SJSA1 (cell line): Measurements from ENCODE around the gene CDRT4. TPM values are rescaled to one million over a fixed set of nuclear protein-coding genes. Genes with fewer than 3 reads are reported as not detected.
A peak's percentile ranks its signal among the peaks of the same experiment; 100 is the strongest.

Source experiments
- DNase-seq, 2 experiments: peaks; one replicate each; pipeline ENCODE4 v3.0.0-alpha.2; 2015 to 2020; ENCODE audit warnings: low spot score in 2 of 2, low read depth in 1 of 2
- H3K27ac ChIP-seq: fragments of 250-450 bp; sonication (Bioruptor Pico); 2 replicates; pipeline ENCODE4 v1.5.1; 2020; ENCODE audit warnings: mild to moderate bottlenecking, moderate library complexity
- H3K27me3 ChIP-seq: fragments of 250-450 bp; sonication (Bioruptor Pico); replicated peaks from 2 replicates; pipeline ENCODE4 v1.5.1; 2020; ENCODE audit warnings: mild to moderate bottlenecking, moderate library complexity
- H3K36me3 ChIP-seq: fragments of 250-450 bp; sonication (Bioruptor Pico); 2 replicates; pipeline ENCODE4 v1.5.1; 2020; ENCODE audit warnings: mild to moderate bottlenecking
- H3K4me1 ChIP-seq: fragments of 250-450 bp; sonication (Bioruptor Pico); replicated peaks from 2 replicates; pipeline ENCODE4 v1.6.1; 2021; ENCODE audit warnings: mild to moderate bottlenecking
- H3K4me3 ChIP-seq: fragments of 250-450 bp; sonication (Bioruptor Pico); 2 replicates; pipeline ENCODE4 v1.5.1; 2020; ENCODE audit warnings: mild to moderate bottlenecking
- H3K9me3 ChIP-seq: fragments of 250-450 bp; sonication (Bioruptor Pico); replicated peaks from 2 replicates; pipeline ENCODE4 v1.5.1; 2020; ENCODE audit warnings: mild to moderate bottlenecking
- total RNA-seq: library from RNA; depleted of rRNA; stranded (reverse); fragments of >200 nt; shearing (Covaris generic); gene quantifications from 2 replicates; pipeline ENCODE4 v1.2.3, GENCODE V29; 2014

CDRT4 gene
- total RNA-seq, 1 experiment from 2014 or later: 0.24 TPM

DNA sequence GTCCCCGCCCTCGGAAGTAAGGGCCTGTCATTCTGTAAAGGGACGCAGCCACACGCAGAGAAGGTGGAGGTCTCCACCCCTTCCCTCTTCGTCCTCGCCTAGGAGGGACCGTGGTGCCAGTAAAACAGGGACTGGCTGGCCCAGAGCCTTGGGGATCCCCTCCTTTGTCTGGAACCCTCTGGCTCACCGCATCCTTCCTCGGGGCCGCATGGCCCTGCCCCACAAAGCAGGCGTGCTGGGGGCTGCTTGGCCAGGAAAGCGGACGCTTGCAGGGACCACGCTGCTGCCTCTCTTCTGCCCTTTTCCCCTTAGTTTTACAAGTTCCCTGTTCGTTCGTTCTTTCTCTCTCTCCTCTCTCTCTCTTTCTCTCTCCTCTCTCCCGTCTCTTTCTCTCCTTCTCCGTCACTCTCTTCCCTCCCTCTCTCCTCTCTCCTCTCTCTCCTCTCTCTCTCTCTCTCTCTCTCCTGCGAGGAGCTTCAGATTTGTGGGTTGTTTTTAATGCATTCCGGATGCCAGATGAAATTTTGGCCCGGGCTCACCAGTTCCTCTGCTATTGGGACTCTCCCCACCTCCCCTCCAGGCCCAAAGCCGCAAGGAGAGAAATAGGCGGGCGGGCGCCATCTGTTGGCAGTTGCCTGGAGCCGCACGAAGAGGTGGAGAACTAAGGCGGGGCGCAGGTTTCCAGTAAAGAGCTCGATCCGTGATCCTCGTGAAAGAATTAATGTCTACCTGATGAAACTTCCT is 35.1 kb upstream of the CDRT4 start:
- H3K36me3 ChIP-seq: peaks cover 5% of the 10 kb centered on the region; the same call in 1 of the 2 replicates
- no peaks in the 10 kb centered on the region for H3K9me3 ChIP-seq
- no peak overlapping the region for H3K4me3 ChIP-seq
- peak overlapping the region; percentile 1; the same call in 1 of the 2 replicates for H3K27ac ChIP-seq
- H3K4me1 ChIP-seq: peaks cover 10% of the 10 kb centered on the region
- no peaks in the 10 kb centered on the region for H3K27me3 ChIP-seq
- DNase-seq: peak; percentile 84 to 91

DNA sequence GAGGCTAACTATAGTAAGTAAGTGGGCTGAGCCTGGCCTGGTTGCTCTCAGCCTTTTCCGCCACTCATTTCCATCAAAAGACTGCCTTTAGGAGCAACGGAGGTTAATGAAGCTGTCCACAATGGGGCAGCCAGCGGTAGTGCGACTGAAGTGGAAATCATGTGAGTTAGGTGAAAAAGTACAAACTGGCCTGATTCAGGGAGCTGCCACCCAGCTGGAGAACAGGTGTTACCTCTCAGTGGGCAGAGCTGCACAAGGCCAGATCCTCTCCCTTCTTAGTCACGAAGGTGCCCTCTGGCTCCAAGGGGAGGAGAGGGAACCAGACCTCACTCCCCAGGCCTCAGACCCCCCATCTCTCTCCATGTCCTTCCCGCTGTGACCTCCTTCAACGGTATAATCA is 34.4 kb upstream of the CDRT4 start:
- H3K27ac ChIP-seq: no peak overlapping the region
- no peak for DNase-seq
- H3K36me3 ChIP-seq: peaks cover 5% of the 10 kb centered on the region; the same call in 1 of the 2 replicates
- no peaks in the 10 kb centered on the region for H3K9me3 ChIP-seq
- H3K4me1 ChIP-seq: peaks cover 10% of the 10 kb centered on the region
- no peaks in the 10 kb centered on the region for H3K27me3 ChIP-seq
- no peak overlapping the region for H3K4me3 ChIP-seq

DNA sequence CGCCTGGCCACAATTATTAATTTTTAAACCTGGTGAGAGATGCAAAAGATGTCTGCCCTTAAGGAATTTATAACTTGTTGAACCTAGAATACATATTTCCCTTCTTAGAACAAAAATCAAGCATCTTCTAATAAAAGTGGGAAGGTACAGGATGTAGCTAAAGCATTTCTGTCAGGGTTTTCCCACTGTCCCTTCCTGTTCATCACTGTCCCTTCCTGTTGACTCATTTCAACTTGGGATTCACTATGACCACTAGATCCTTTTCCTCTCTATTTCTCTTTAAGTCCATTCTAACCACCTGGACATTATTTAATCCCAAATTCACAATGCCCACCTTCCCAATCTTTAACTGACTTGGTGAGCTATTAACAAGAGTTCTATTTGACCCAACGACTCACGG is 33.9 kb upstream of the CDRT4 start:
- H3K27ac ChIP-seq: no peak overlapping the region
- H3K36me3 ChIP-seq: peaks cover 5% of the 10 kb centered on the region; the same call in 1 of the 2 replicates
- H3K9me3 ChIP-seq: no peaks in the 10 kb centered on the region
- H3K4me3 ChIP-seq: no peak overlapping the region
- H3K4me1 ChIP-seq: peaks cover 10% of the 10 kb centered on the region
- no peak for DNase-seq
- H3K27me3 ChIP-seq: no peaks in the 10 kb centered on the region

DNA sequence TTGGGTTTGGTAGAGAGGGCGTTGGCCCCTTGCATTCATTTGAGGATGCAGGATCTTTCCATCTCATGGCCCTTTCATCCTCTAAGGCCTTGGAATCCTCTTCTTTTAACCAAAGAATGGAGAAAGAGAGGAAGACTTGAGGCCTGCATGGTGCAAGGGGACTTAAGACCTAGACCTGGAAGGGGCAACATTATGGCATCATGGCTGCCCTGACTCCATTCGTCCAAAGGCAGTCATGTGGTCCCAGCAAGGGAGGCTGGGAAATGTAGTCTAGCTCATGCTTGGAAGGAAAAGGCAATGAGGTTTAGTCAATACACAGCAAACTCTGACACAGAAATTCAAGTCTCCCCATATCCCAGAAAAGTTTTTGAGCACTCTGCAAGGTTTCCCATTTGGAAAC is 30.7 kb upstream of the CDRT4 start:
- H3K27me3 ChIP-seq: no peaks in the 10 kb centered on the region
- peaks cover 5% of the 10 kb centered on the region; the same call in 1 of the 2 replicates for H3K36me3 ChIP-seq
- H3K27ac ChIP-seq: no peak overlapping the region
- no peak overlapping the region for H3K4me3 ChIP-seq
- peaks cover 9% of the 10 kb centered on the region for H3K4me1 ChIP-seq
- no peak for DNase-seq
- no peaks in the 10 kb centered on the region for H3K9me3 ChIP-seq

DNA sequence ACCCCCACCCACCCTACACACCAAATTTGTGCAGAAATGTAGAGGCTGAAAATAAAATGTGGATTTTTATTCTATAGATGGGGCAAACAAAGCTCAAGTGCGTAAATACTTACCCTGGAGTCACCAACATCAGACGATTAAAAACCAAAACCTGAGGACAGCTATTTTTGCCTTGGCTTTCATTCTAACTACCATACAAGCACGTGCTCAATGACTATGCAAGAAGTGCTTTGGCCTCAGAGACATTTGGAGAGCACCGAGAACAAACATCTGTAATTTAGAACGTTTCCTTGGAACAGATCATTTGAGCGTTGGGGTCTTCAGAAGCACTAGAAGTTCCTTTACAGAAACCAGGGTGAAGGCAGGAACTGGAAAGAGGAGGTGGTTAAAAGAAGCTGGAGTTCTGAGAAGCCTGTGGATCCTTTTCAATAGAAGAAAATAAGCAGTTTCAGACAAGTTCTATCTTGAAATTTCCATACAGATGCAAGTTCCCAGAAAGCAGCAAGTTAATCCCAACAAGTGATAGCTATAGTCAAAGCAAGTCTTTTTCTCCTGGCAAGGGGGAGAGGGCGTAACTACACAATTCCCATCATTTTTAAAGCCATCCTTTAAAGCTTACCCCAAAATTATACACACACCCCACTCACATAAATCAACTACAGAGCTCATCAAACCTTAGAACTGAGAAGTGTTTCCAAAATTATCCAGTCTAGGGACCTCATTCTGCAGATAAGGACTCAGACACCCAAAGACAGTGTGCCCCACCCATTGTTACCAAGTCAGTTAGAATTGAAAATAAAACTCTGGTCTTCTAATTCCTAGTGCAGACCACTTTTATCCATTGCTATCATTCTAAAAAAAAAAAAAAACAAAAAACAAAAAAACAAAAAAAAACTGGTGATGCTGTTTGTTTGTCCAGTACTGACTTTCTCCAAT is 29.6 kb upstream of the CDRT4 start:
- no peak overlapping the region for H3K4me3 ChIP-seq
- no peak overlapping the region for H3K27ac ChIP-seq
- H3K4me1 ChIP-seq: no peaks in the 10 kb centered on the region; the same call in 1 of the 2 replicates
- H3K36me3 ChIP-seq: peaks cover 5% of the 10 kb centered on the region; the same call in 1 of the 2 replicates
- DNase-seq: no peak
- no peaks in the 10 kb centered on the region for H3K9me3 ChIP-seq
- H3K27me3 ChIP-seq: no peaks in the 10 kb centered on the region

DNA sequence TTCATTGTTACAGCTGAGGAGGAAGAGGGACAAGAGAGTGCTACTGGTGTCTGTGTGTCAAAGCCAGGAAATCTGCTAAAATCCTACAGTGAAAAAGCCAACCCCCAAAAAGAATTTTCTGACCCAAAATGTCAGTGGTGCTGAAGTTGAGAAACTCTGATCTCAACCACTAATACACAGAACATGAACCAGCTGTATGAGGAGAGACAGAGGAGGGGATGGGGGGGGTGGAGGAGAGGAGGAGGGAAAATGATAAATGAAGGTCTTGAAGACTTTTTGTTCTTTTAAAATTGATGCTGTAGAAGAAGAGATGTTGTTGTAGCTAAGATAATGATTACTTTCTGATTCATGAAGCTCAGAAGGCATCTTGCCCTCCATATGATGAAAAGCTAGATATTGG is 27.4 kb upstream of the CDRT4 start:
- no peak overlapping the region for H3K27ac ChIP-seq
- DNase-seq: no peak
- no peak overlapping the region for H3K4me3 ChIP-seq
- no peaks in the 10 kb centered on the region for H3K27me3 ChIP-seq
- H3K36me3 ChIP-seq: no peaks in the 10 kb centered on the region
- H3K9me3 ChIP-seq: no peaks in the 10 kb centered on the region
- peaks cover 18% of the 10 kb centered on the region for H3K4me1 ChIP-seq

DNA sequence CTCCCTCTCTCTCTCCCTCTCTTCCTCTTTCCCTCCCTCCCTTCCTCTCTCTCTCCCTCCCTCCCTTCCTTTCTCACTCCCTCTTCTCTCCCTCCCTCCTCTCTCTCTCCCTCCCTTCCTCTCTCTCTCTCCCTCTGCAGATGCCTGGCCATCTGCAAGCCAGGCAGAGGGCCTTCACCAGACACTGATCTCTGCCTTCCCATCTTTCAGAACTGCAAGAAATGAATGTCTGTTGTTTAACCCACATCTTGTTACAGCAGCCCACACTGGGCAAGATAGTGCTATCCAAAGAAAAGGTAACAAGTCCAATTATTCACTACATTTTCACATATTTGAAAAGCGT is 26.2 kb upstream of the CDRT4 start:
- peaks cover 18% of the 10 kb centered on the region for H3K4me1 ChIP-seq
- H3K27me3 ChIP-seq: no peaks in the 10 kb centered on the region
- H3K27ac ChIP-seq: no peak overlapping the region
- H3K36me3 ChIP-seq: no peaks in the 10 kb centered on the region
- H3K9me3 ChIP-seq: no peaks in the 10 kb centered on the region
- DNase-seq: no peak
- H3K4me3 ChIP-seq: no peak overlapping the region

DNA sequence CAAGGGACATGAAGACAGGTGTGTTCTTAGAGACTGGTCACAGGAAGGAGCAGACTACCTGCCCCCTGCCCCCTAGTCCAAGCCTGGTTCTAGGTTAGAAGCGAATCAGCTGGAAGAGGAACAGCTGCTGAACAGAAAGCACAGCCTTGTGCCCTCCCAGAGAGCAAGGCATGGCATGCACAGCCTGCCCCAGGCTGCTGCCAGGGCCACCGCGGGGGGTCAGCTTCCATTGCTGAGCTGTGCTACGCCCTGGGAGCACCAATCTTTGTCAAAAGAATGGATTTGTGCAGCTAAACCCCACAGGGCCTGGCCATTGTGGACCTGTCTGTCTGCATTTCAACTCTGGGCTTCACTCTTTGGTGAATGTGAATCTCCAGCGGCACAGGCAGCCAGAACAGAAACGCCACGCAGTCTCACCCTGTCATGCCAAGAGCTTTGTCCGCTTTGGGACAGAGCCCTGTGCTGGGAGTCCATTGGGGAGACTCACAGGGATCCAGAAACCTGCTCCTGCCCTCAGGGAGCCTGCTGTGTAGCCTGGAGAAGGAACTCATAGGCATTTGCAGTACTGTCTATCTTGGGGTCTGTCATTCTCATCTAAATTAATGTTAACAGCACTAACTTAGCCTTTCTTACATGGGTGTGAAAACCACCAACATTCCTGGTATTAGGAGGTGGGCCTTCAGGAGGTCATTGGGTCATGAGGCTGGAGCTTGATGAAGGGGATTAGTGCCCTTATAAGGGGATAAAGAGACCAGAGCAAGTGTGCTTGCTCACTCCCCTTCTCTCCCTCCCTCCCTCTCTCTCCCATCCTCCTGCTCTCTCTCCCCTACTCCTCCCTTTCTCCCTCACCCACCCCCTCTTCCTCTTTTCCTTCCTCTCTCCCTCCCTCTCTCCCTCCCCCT is 25.6 kb upstream of the CDRT4 start:
- H3K36me3 ChIP-seq: no peaks in the 10 kb centered on the region
- DNase-seq: no peak
- H3K9me3 ChIP-seq: no peaks in the 10 kb centered on the region
- peaks cover 18% of the 10 kb centered on the region for H3K4me1 ChIP-seq
- H3K4me3 ChIP-seq: no peak overlapping the region
- H3K27ac ChIP-seq: no peak overlapping the region
- H3K27me3 ChIP-seq: no peaks in the 10 kb centered on the region

DNA sequence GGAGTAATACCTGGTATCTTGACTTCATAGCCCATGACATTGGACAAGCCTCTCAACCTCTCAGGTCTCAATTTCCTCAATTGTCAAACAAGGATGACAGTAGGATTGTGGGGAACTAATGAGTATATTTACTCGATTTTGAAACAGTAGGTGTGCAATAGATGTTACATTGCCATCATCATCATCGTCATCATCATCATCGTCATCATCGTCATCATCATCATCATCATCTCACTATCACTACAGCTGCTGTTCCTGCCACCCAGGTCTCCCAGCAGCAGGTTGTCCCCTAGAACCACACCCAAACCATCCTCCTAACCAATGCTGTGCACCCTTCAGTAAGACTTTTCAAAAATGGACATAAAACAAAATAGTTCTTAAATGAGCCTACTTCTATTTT is 24.8 kb upstream of the CDRT4 start:
- Histone ChIP-seq H3K9me3 (no peaks in the 10 kb centered on the region), H3K4me3 (no peak overlapping the region), H3K4me1 (peaks cover 18% of the 10 kb centered on the region), H3K27ac (no peak overlapping the region), H3K36me3 (no peaks in the 10 kb centered on the region), H3K27me3 (no peaks in the 10 kb centered on the region)
- DNase-seq: no peak

DNA sequence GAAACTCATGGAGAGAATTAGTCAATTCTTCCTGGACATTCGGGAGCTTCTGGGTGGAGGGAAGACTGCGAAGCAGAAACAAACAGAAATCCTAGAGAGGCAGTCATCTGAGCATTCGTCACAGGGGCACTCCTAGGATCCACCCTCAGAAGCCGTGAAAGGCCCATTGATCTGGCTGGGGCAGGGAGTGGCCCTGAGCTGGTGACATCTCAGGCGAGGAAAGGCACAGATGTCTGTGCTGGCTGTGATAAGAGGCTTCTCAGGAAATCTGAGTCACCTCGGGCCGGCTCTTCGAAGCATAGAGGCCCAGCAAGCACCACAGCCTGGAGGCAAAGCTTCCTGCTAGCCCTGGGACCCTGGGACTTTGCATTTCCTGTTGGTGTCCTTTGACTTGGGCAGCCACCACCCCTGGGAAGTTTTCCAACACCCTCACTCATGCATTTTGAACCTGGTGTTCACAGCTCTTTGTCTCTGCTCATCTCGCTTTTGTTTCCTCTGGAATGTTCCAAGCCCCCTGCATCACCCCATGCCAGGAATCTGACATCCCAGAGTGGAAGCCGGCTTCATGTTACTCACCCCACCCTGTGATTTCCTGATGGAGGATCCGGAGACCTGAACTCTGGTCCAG is 23.3 kb upstream of the CDRT4 start:
- Histone ChIP-seq H3K27ac (peak overlapping the region; percentile 77), H3K27me3 (no peaks in the 10 kb centered on the region), H3K9me3 (no peaks in the 10 kb centered on the region), H3K4me1 (peaks cover 18% of the 10 kb centered on the region), H3K4me3 (no peak overlapping the region), H3K36me3 (no peaks in the 10 kb centered on the region)
- DNase-seq: peak; percentile 66 to 75

DNA sequence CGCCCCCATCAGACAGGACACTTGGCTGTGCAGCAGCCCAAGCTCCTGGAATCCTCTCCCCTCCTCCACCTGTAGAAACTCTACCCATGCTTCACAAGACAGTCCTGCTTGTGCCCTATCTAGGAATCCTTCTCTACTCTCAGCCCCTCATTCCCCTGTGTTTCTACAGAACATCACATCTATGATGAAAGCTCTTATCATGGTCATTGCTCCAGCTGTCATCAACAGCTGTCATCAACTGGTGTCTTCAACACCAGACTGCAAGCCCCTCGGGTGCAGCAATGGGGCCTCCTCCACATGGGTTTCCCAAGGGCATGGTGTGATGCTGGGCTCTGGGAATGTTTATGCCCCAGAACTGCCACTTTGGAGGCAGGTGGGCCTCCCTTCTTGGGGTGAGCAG is 21.1 kb upstream of the CDRT4 start:
- H3K4me3 ChIP-seq: no peak overlapping the region
- no peak for DNase-seq
- H3K36me3 ChIP-seq: no peaks in the 10 kb centered on the region
- H3K27me3 ChIP-seq: no peaks in the 10 kb centered on the region
- no peaks in the 10 kb centered on the region for H3K9me3 ChIP-seq
- H3K27ac ChIP-seq: no peak overlapping the region
- H3K4me1 ChIP-seq: peaks cover 18% of the 10 kb centered on the region

DNA sequence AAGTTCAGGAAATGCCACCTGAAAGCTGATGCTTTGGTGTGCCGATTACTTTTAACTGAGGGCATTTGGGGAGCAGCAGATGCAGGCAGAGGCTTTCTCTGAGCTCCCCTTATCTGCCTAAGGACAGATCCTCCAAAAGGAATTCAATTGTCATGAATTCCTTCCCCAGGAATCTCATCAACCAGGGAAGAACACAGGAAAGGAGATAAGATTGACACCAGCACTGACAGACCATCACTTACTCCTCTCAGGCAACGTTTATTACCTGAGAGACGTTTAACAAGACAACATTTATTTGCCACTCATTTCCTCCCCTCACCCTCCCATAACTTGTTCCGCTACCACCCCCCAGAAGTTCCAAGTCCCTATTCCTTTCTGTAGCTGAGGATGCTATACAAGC is 17.6 kb upstream of the CDRT4 start:
- no peaks in the 10 kb centered on the region for H3K9me3 ChIP-seq
- H3K4me3 ChIP-seq: no peak overlapping the region
- no peaks in the 10 kb centered on the region for H3K27me3 ChIP-seq
- peaks cover 3% of the 10 kb centered on the region for H3K4me1 ChIP-seq
- no peak for DNase-seq
- H3K27ac ChIP-seq: no peak overlapping the region
- H3K36me3 ChIP-seq: no peaks in the 10 kb centered on the region

DNA sequence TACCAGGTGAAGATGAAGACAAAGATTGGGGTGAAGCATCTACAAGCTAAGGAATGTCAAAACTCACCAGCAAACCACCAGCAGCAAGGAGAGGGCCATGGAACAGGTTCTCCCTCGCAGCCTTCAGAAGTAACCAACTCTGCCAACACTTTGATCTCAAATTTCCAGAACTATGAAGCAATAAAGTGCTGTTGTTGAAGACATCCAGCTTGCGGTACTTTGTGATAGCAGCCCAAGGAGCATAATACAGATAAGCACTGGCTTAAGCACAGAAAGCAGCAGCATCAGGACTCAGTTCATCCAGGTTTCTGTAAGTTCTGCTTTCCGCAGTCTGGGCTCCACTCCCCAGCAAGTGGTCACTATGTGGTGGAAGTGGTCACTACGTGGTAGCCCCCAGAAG is 16.0 kb upstream of the CDRT4 start:
- no peaks in the 10 kb centered on the region for H3K36me3 ChIP-seq
- DNase-seq: no peak
- H3K9me3 ChIP-seq: no peaks in the 10 kb centered on the region
- H3K4me3 ChIP-seq: no peak overlapping the region
- H3K27me3 ChIP-seq: no peaks in the 10 kb centered on the region
- H3K4me1 ChIP-seq: peaks cover 9% of the 10 kb centered on the region
- no peak overlapping the region for H3K27ac ChIP-seq
